HUDEP-2 (cell line): Measurements from ENCODE around the gene EPB41L5.

Source experiments
- DNase-seq, 76 experiments: peaks; one replicate each; lab custom pipeline; 2025; ENCODE audit not compliant: unreplicated experiment in 76 of 76; lab: John Stamatoyannopoulos, UW

The EPB41L5 gene

GRCh38 chr2:120223034-120223912 is 210.4 kb downstream of the EPB41L5 start, which contains the start of gene TMEM185B:
TMEM185B (minus strand) TSS chr2:120223400; CDS start chr2:120222976, 424 bp downstream.
- DNase-seq: peak in 74 of 76 experiments; percentile 5 to 93 (median 79)

- DNase-seq: no peak
These were observed 211.4 kb downstream of the EPB41L5 start for GRCh38 chr2:120224256-120224655.

- no peak for DNase-seq
These were observed 212.1 kb downstream of the EPB41L5 start for GRCh38 chr2:120224735-120225548.

GRCh38 chr2:120225549-120226065 is 212.7 kb downstream of the EPB41L5 start:
- DNase-seq: no peak

DNA sequence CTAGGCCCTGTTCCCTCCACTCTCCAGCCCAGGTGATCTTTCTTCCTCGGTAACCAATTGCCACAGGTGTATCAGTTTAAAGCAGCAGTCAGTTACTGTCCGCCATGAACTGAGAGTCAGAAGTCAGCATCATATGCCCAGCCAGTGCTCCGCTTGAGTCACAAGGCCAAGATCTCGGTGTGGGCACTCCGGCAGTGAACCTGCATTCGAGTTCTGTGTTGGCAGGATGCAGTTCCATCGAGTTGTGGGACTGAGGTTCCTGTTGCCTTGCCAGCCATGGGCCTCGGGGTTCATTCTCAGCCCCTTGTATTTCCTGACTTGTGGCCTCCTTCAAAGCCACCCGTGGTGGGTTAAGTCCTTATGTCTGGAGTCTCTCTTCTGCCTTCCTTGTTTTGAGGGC is 213.4 kb downstream of the EPB41L5 start:
- DNase-seq: no peak

- DNase-seq: peak in 31 of 76 experiments; percentile 5 to 66 (median 20)
These were observed 214.5 kb downstream of the EPB41L5 start for GRCh38 chr2:120227111-120227991.

DNA sequence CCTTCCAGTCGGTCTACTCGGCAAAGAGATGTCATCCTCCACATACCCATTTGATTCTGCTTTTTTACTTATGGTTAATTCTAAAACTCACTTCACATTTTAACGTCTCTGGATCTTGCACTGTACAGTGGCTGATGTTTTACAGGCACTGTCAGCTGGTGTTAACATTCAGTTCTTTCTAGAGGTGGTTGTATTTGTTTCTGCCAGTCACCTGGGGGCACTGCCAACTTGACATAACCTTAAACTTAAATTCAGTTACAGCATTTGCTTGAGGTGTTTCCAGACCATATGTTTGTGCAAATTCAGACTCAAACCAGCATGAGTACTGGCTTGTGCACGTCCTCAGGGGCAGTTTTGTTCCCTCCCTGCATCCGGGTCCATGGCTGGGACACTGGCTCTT is 215.6 kb downstream of the EPB41L5 start:
- DNase-seq: peak in 4 of 76 experiments; percentile 7 to 24 (median 12)
